Naive thymus-derived CD8-positive, alpha-beta T cell (primary cell): Measurements from ENCODE around the gene IL9R. TPM values are rescaled to one million over a fixed set of nuclear protein-coding genes. Genes with fewer than 3 reads are reported as not detected.
A peak's percentile ranks its signal among the peaks of the same experiment; 100 is the strongest.

Source experiments
- ATAC-seq, 2 donors: fragments of 150-1000 bp; cut with Tn5 transposase in 1 of 2; sonication (Bioruptor Pico), chemical (Tn5 transposase) in 1 of 2; 1 replicate in 1 of 2; 2 replicates in 1 of 2; pipeline ENCODE4 v1.10.0; 2021; ENCODE audit warnings: mild to moderate bottlenecking in 2 of 2, moderate library complexity in 2 of 2
- POLR2A ChIA-PET: fragments of 350-600 bp; sonication (Branson Sonifier 250); formaldehyde crosslinking; loops from one replicate; lab custom pipeline; 2021; ENCODE audit warnings: antibody characterized with exemption; lab: Charles Lee
- DNase-seq, 10 donors: peaks; one replicate each; pipeline versions ENCODE4 v3.0.0 to v3.0.0-alpha.2; 2020 to 2022
- H3K27ac Mint-ChIP-seq, 10 donors: one replicate each; pipeline ENCODE4 v1.8.0; 2020 to 2022; ENCODE audit warnings: mild to moderate bottlenecking in 10 of 10, mixed read lengths in 10 of 10, moderate library complexity in 4 of 10, inconsistent platforms in 1 of 10
- H3K27me3 Mint-ChIP-seq, 5 donors: one replicate each; pipeline ENCODE4 v1.8.0; 2021 to 2022; ENCODE audit warnings: mixed read lengths in 5 of 5
- H3K36me3 Mint-ChIP-seq, 3 donors: one replicate each; pipeline ENCODE4 v1.8.0; 2020 to 2022; ENCODE audit warnings: mixed read lengths in 3 of 3, mild to moderate bottlenecking in 2 of 3, inconsistent platforms in 1 of 3
- H3K4me1 Mint-ChIP-seq, 4 donors: one replicate each; pipeline ENCODE4 v1.8.0; 2021 to 2022; ENCODE audit warnings: mixed read lengths in 4 of 4
- H3K4me3 Mint-ChIP-seq, 10 donors: one replicate each; pipeline ENCODE4 v1.8.0; 2020 to 2022; ENCODE audit warnings: mild to moderate bottlenecking in 10 of 10, mixed read lengths in 10 of 10, moderate library complexity in 6 of 10, inconsistent platforms in 1 of 10
- H3K9me3 Mint-ChIP-seq, 9 donors: one replicate each; pipeline ENCODE4 v1.8.0; 2020 to 2022; ENCODE audit warnings: mixed read lengths in 9 of 9, mild to moderate bottlenecking in 3 of 9, inconsistent platforms in 1 of 9, moderate library complexity in 1 of 9
- polyA plus RNA-seq, 3 donors: library from polyadenylated mRNA; unstranded; fragments of 300-500 nt; fragmentation: Illumina TruSeq; gene quantifications; one replicate each; pipeline ENCODE4 v1.2.3, GENCODE V29; 2021
- total RNA-seq, 8 experiments: library from RNA in 2 of 8; stranded (reverse) in 2 of 8; gene quantifications; one replicate each; pipeline ENCODE4 v1.2.3 and lab custom pipeline; 2021 to 2026

IL9R gene
- total RNA-seq (1 to 10 TPM; 1.4 to 2.4 TPM), polyA plus RNA-seq (under 1 TPM in 2 of 3 donors, not detected in 1; 0.18 to 0.36 TPM), total RNA-seq (lab: John Stamatoyannopoulos, UW) (0 to 0.43 (median 0.20) reads per million in 6 experiments)

DNA sequence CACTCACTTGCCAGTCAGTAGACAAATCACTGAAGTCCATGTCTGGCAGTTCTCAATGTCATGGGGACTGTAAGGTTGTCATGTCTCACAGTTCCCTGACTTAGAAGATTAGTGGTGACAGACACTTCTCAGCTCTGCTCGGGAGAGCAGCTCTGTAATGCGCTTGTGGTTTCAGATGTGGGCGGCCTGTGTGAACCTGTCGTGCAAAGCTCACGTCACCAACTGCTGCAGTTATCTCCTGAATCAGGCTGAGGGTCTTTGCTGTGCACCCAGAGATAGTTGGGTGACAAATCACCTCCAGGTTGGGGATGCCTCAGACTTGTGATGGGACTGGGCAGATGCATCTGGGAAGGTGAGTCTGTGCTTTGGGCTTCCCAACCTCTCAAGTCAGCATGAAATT, at the start of gene IL9R:
Gene IL9R, plus strand, starts transcription at position 261 of the 400 bp plus-strand sequence. Its CDS starts 64 bp downstream, at position 325.
- peak; percentile 81 to 93 for ATAC-seq
- Mint-ChIP-seq H3K27me3 (no peaks in the 10 kb centered on the region), H3K27ac (peak within 1 kb of the TSS; percentile 25 to 76 (median 49)), H3K4me3 (peak within 1 kb of the TSS in 4 of 10 donors; percentile 26 to 37 (median 34)), H3K36me3 (no peaks in the 10 kb centered on the region), H3K4me1 (peaks cover 14 to 33% (median 17%) of the 10 kb centered on the region in 4 donors), H3K9me3 (no peaks in the 10 kb centered on the region)
- POLR2A ChIA-PET: no interaction called here
- DNase-seq: peak in 8 of 10 donors; percentile 3 to 50 (median 25)

DNA sequence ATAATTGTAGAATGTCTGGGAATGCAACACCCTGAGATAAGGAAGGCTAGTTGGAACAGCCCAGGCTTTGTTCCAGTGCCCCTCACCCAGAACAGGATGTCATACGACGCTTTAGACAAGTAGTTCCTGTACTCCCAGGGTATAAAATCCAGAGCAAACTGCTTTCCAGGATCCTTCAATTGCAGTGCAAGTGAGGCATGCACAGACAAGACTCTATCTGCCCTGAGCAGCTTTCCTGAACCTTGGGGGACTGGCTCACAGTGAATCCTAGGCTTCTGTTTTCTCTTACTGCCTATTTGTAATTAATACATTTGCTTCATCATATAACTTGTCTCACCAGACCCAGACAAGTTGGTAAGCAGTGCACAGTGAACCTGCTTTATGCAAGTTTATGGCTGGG, 48.4 kb upstream of the IL9R start:
- POLR2A ChIA-PET: no interaction called here
- DNase-seq: no peak
- H3K4me1 Mint-ChIP-seq: peaks cover 0 to 3% (median 0%) of the 10 kb centered on the region in 4 donors
- peaks cover 0 to 4% (median 0%) of the 10 kb centered on the region in 5 donors for H3K27me3 Mint-ChIP-seq
- ATAC-seq: no peak
- H3K27ac Mint-ChIP-seq: no peak overlapping the region
- H3K9me3 Mint-ChIP-seq: peaks cover 0 to 8% (median 0%) of the 10 kb centered on the region in 9 donors
- H3K36me3 Mint-ChIP-seq: peaks cover 0 to 11% (median 6%) of the 10 kb centered on the region in 3 donors
- H3K4me3 Mint-ChIP-seq: no peak overlapping the region

- no peak for ATAC-seq
- no peaks in the 10 kb centered on the region for H3K36me3 Mint-ChIP-seq
- POLR2A ChIA-PET: no interaction called here
- peaks cover 0 to 6% (median 0%) of the 10 kb centered on the region in 5 donors for H3K27me3 Mint-ChIP-seq
- no peaks in the 10 kb centered on the region for H3K4me1 Mint-ChIP-seq
- H3K4me3 Mint-ChIP-seq: no peak overlapping the region
- no peak for DNase-seq
- no peak overlapping the region for H3K27ac Mint-ChIP-seq
- H3K9me3 Mint-ChIP-seq: peaks cover 0 to 4% (median 0%) of the 10 kb centered on the region in 9 donors
Measured at GRCh38 chrX:155951237-155951789, 46.2 kb upstream of the IL9R start.

- Mint-ChIP-seq H3K4me1 (no peaks in the 10 kb centered on the region), H3K9me3 (peaks cover 0 to 4% (median 0%) of the 10 kb centered on the region in 9 donors), H3K36me3 (no peaks in the 10 kb centered on the region)
Measured at GRCh38 chrX:155953055-155953454, 44.4 kb upstream of the IL9R start.

GRCh38 chrX:155954793-155955192, 42.7 kb upstream of the IL9R start:
- Mint-ChIP-seq H3K9me3 (peaks cover 0 to 4% (median 0%) of the 10 kb centered on the region in 9 donors), H3K4me1 (no peaks in the 10 kb centered on the region), H3K4me3 (no peak overlapping the region), H3K27me3 (peaks cover 0 to 6% (median 0%) of the 10 kb centered on the region in 5 donors), H3K27ac (peak overlapping the region in 1 of 10 donors; percentile 17), H3K36me3 (no peaks in the 10 kb centered on the region)
- ATAC-seq: no peak
- DNase-seq: no peak
- POLR2A ChIA-PET: no interaction called here

More at GRCh38 chrX:155953055-155953454, 44.4 kb upstream of the IL9R start:
- Mint-ChIP-seq H3K4me3 (no peak overlapping the region), H3K27ac (no peak overlapping the region), H3K27me3 (peaks cover 0 to 6% (median 0%) of the 10 kb centered on the region in 5 donors)
- POLR2A ChIA-PET: no interaction called here
- no peak for ATAC-seq
- no peak for DNase-seq

DNA sequence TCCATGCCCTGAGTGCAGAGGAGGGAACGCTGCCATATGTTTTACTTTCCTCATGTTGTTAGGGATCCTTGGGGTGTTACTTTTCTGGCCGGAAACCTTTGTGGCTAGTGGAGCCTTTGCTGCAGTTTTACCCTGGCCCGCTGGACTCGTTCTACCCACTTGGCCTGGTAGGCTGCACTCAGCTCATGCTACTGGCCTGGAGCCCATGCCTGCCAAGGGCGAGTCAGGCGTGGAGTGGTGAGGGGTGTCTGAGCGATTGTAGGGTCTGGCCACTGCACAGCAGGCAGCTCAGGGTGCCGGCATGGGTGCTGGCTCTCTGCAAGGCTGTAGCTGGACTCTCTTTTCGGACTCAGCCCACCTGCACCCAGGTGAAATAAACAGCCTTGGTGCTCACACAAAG, 41.4 kb upstream of the IL9R start:
- H3K4me1 Mint-ChIP-seq: no peaks in the 10 kb centered on the region
- ATAC-seq: no peak

GRCh38 chrX:155956649-155957048, 40.8 kb upstream of the IL9R start:
- Mint-ChIP-seq H3K4me3 (no peak overlapping the region), H3K4me1 (no peaks in the 10 kb centered on the region), H3K27ac (no peak overlapping the region), H3K27me3 (peaks cover 0 to 7% (median under 1%) of the 10 kb centered on the region in 5 donors), H3K9me3 (peaks cover 0 to 4% (median 0%) of the 10 kb centered on the region in 9 donors), H3K36me3 (no peaks in the 10 kb centered on the region)
- POLR2A ChIA-PET: no interaction called here
- DNase-seq (no peak), ATAC-seq (no peak)

More for the DNA sequence above, 41.4 kb upstream of the IL9R start:
- peaks cover 0 to 6% (median 0%) of the 10 kb centered on the region in 5 donors for H3K27me3 Mint-ChIP-seq
- POLR2A ChIA-PET: no interaction called here
- H3K27ac Mint-ChIP-seq: no peak overlapping the region
- H3K4me3 Mint-ChIP-seq: no peak overlapping the region
- no peaks in the 10 kb centered on the region for H3K36me3 Mint-ChIP-seq
- DNase-seq: no peak
- peaks cover 0 to 4% (median 0%) of the 10 kb centered on the region in 9 donors for H3K9me3 Mint-ChIP-seq

DNA sequence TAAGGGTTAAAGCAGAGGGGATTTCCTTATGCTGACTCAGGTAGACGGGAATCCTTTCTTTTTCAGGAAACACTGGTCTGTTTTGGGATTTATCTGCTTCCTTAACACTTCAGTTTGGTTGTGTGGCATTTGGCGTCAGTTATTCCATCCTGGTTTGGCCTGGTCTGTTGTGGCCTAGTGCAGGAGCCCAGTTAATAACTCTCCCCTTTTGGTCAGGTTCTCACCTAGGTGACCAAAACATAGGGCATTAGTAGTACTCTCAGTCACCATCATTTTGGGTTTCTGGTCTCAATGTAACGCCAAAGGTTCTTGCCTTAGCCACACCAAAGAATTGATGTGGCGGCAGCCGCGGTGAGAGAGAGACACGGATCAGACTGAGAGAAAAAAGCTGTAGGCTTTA, 39.7 kb upstream of the IL9R start:
- Mint-ChIP-seq H3K27ac (no peak overlapping the region), H3K27me3 (peaks cover 0 to 10% (median 6%) of the 10 kb centered on the region in 5 donors), H3K4me1 (no peaks in the 10 kb centered on the region), H3K36me3 (no peaks in the 10 kb centered on the region), H3K9me3 (peaks cover 0 to 4% (median 0%) of the 10 kb centered on the region in 9 donors), H3K4me3 (no peak overlapping the region)
- ATAC-seq: no peak
- DNase-seq: no peak
- POLR2A ChIA-PET: no interaction called here

- ATAC-seq (no peak), DNase-seq (no peak)
- Mint-ChIP-seq H3K36me3 (peaks cover 0 to 6% (median 3%) of the 10 kb centered on the region in 3 donors), H3K4me3 (no peak overlapping the region), H3K27me3 (peaks cover 0 to 10% (median 6%) of the 10 kb centered on the region in 5 donors), H3K9me3 (peaks cover 0 to 7% (median 7%) of the 10 kb centered on the region in 9 donors), H3K27ac (no peak overlapping the region), H3K4me1 (no peaks in the 10 kb centered on the region)
- POLR2A ChIA-PET: no interaction called here
Measured at GRCh38 chrX:155959018-155959587, 38.4 kb upstream of the IL9R start.

DNA sequence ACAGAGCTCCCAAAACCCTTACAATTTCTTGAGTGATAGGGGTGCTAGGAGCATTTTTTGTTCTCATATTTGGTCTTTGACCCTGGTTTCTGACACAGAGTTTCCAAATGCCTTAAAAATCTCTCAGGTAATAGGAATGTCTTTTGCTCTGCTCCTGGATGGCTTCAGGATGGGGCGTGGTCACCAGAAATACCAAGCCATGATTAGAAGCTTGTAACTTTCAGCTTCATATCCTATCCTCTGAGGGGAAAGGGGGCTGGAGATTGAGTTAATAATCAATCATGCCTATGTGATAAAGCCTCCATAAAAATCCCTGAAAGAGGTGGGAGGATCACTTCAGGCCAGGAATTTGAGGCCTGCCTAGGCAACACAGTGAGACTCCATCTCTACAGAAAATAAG, 34.6 kb upstream of the IL9R start:
- peaks cover 4 to 15% (median 9%) of the 10 kb centered on the region in 5 donors for H3K27me3 Mint-ChIP-seq
- no peak overlapping the region for H3K4me3 Mint-ChIP-seq
- no peak overlapping the region for H3K27ac Mint-ChIP-seq
- H3K4me1 Mint-ChIP-seq: peaks cover 0 to 2% (median 0%) of the 10 kb centered on the region in 4 donors
- peaks cover 0 to 7% (median 3%) of the 10 kb centered on the region in 3 donors for H3K36me3 Mint-ChIP-seq
- POLR2A ChIA-PET: no interaction called here
- peaks cover 0 to 19% (median 13%) of the 10 kb centered on the region in 9 donors for H3K9me3 Mint-ChIP-seq
- no peak for DNase-seq
- no peak for ATAC-seq

GRCh38 chrX:155966876-155967275, 30.6 kb upstream of the IL9R start:
- H3K27me3 Mint-ChIP-seq: peaks cover 4 to 47% (median 12%) of the 10 kb centered on the region in 5 donors
- ATAC-seq: peak; percentile 63 to 64
- DNase-seq: peak in 4 of 10 donors; percentile 13 to 41 (median 15)
- peaks cover 0 to 14% (median 3%) of the 10 kb centered on the region in 3 donors for H3K36me3 Mint-ChIP-seq
- no peak overlapping the region for H3K4me3 Mint-ChIP-seq
- POLR2A ChIA-PET: no interaction called here
- H3K4me1 Mint-ChIP-seq: peaks cover 0 to 6% (median 1%) of the 10 kb centered on the region in 4 donors
- peaks cover 0 to 41% (median 29%) of the 10 kb centered on the region in 9 donors for H3K9me3 Mint-ChIP-seq
- H3K27ac Mint-ChIP-seq: no peak overlapping the region

GRCh38 chrX:155967653-155968325, 29.7 kb upstream of the IL9R start:
- no peak for ATAC-seq
- peaks cover 4 to 47% (median 10%) of the 10 kb centered on the region in 5 donors for H3K27me3 Mint-ChIP-seq
- POLR2A ChIA-PET: no interaction called here
- peaks cover 0 to 14% (median 3%) of the 10 kb centered on the region in 3 donors for H3K36me3 Mint-ChIP-seq
- H3K4me1 Mint-ChIP-seq: peaks cover 0 to 6% (median 1%) of the 10 kb centered on the region in 4 donors
- peak overlapping the region in 1 of 10 donors; percentile 70 for H3K27ac Mint-ChIP-seq
- no peak overlapping the region for H3K4me3 Mint-ChIP-seq
- no peak for DNase-seq
- peaks cover 0 to 41% (median 29%) of the 10 kb centered on the region in 9 donors for H3K9me3 Mint-ChIP-seq
